Measurements from ENCODE around the gene FRK. TPM values are rescaled to one million over a fixed set of nuclear protein-coding genes. Genes with fewer than 3 reads are reported as not detected.

FRK gene
- total and polyA plus RNA-seq, 8 donors = 1.0 to 23.3 (median 6.2) TPM

DNA sequence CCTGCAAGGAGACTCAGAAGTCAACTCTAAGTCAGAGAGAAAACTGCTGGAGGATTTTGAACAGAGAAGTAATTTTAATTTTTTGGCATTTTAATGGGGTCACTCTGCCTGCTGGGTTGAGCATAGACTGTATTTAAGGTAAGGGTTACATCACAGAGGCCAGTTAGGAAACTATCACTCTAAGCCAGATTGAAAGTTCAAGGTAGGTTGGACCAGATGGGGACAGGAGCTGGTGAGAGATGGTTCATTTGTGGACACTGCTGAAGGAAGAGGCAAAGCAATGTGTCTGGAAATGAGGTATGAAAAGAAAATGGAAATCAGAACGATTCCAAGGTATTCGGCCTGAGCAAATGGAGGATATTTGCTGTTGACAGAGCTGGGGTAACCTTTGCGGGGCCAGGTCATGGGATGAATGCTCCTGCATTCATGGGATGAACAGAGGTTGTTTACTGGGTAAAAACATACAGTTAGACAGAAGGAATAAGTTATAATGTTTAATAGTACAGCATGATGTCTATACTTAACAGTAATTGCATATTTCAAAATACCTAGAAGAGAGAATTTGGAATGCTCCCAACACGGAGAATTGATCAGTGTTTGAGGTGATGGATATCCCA is 26.9 kb downstream of the FRK start:
- TF ChIP-seq POLR2AphosphoS5 (IDR thresholded peaks at IDR 0.05) (no peak), EP300 (IDR thresholded peaks at IDR 0.05) (no peak), POLR2A (IDR thresholded peaks at IDR 0.05) (no peak)
- TF ChIP-seq, protein P1, sequence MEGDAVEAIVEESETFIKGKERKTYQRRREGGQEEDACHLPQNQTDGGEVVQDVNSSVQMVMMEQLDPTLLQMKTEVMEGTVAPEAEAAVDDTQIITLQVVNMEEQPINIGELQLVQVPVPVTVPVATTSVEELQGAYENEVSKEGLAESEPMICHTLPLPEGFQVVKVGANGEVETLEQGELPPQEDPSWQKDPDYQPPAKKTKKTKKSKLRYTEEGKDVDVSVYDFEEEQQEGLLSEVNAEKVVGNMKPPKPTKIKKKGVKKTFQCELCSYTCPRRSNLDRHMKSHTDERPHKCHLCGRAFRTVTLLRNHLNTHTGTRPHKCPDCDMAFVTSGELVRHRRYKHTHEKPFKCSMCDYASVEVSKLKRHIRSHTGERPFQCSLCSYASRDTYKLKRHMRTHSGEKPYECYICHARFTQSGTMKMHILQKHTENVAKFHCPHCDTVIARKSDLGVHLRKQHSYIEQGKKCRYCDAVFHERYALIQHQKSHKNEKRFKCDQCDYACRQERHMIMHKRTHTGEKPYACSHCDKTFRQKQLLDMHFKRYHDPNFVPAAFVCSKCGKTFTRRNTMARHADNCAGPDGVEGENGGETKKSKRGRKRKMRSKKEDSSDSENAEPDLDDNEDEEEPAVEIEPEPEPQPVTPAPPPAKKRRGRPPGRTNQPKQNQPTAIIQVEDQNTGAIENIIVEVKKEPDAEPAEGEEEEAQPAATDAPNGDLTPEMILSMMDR (IDR thresholded peaks at IDR 0.05) = no peak
- peak overlapping the region in 3 of 5 donors; percentile 3 to 35 (median 18) for H3K27ac ChIP-seq

DNA sequence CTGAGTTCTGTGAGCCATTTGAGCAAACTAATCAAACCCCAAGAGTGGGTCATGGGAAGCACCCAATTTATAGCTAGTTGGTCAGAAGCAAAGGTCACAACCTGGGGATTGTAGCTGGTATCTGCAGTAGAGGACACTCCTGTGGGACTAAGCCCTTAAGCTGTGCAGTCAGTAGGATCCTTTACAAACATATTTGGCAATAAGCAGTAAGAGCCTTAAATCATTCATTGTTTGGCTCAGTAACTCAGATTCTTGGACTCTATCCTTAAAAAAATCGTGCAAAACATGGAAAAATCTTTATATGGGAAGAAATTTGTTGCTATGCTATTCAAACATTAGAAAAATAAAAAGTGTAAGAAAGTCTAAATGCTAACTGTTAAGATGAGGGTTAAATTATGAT is 29.9 kb downstream of the FRK start:
- H3K4me3 ChIP-seq = no peak overlapping the region
- intact Hi-C loops (cut with DNase I; ENCODE audit: low total_unique reads) = no loop called here
- H3K27ac ChIP-seq = no peak overlapping the region
- H3K9me3 ChIP-seq = no peaks in the 10 kb centered on the region
- peak in 1 of 2 donors; percentile 40 for DNase-seq
- no peaks in the 10 kb centered on the region for H3K27me3 ChIP-seq
- H3K4me1 ChIP-seq = peaks cover 0 to 35% (median 15%) of the 10 kb centered on the region in 4 donors
- no peaks in the 10 kb centered on the region for H3K36me3 ChIP-seq
- 45 to 74% (median 58%) methylated on average over 1 of the region's 1 CpG for WGBS, 5 donors
- TF ChIP-seq POLR2A (IDR thresholded peaks at IDR 0.05) = no peak
- TF ChIP-seq POLR2AphosphoS5 (IDR thresholded peaks at IDR 0.05) = no peak
- TF ChIP-seq EP300 (IDR thresholded peaks at IDR 0.05) = no peak
- TF ChIP-seq, protein P1 (IDR thresholded peaks at IDR 0.05) = no peak

More for the DNA sequence above, 26.9 kb downstream of the FRK start:
- intact Hi-C loops (cut with DNase I; ENCODE audit: low total_unique reads) = no loop called here
- WGBS, 5 donors = 61 to 90% (median 76%) methylated on average over 4 of the region's 4 CpGs
- H3K27me3 ChIP-seq = no peaks in the 10 kb centered on the region
- H3K9me3 ChIP-seq = no peaks in the 10 kb centered on the region
- peaks cover 5 to 47% (median 19%) of the 10 kb centered on the region in 4 donors for H3K4me1 ChIP-seq
- no peaks in the 10 kb centered on the region for H3K36me3 ChIP-seq
- no peak overlapping the region for H3K4me3 ChIP-seq
- no peak for DNase-seq

DNA sequence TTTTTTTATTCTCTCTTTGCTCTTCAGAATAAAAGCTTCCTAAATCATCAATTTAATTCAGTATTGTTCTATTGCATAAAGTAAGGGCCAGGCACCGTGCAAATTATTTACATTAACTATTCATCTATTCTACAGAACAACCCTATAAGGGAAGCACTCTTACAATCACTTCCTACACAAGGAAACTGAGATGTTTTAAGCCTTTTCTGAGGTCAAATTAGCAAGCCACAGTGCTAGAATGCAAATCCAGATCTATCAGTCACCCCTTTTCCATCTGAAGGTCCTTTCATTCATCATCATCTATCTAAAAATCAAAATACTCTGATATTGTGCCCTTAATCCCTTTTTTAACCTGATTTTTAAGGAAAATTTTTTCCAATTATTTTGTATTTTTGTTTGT is 31.2 kb downstream of the FRK start:
- intact Hi-C loops (cut with DNase I; ENCODE audit: low total_unique reads) = no loop called here
- 57 to 76% (median 71%) methylated on average over 1 of the region's 1 CpG for WGBS, 5 donors
- H3K36me3 ChIP-seq = no peaks in the 10 kb centered on the region
- no peak overlapping the region for H3K27ac ChIP-seq
- no peaks in the 10 kb centered on the region for H3K27me3 ChIP-seq
- H3K9me3 ChIP-seq = no peaks in the 10 kb centered on the region
- TF ChIP-seq, protein P1 (IDR thresholded peaks at IDR 0.05) = no peak
- TF ChIP-seq POLR2A (IDR thresholded peaks at IDR 0.05) = no peak
- DNase-seq = no peak
- peaks cover 0 to 23% (median 6%) of the 10 kb centered on the region in 4 donors for H3K4me1 ChIP-seq
- H3K4me3 ChIP-seq = no peak overlapping the region

DNA sequence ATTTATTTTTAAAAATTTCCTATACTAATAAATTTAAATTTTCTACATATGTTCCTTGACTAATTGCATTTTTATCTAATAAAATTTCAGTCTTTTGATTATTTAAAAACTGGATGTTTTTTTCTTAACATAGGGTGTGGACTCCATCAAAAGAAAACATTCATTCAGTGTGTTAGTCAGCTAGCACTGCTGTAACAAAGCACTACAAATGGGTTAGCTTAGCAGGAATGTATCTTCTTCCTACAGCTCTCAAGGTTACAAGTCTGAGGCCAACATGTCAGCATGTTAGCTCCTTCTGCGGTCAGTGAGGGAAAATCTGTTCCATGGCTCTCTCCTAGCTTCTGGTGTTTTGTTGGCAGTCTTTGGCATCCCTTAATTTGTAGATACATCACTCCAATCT is 32.5 kb downstream of the FRK start:
- Histone ChIP-seq H3K36me3 (no peaks in the 10 kb centered on the region), H3K27ac (no peak overlapping the region), H3K4me3 (no peak overlapping the region), H3K9me3 (no peaks in the 10 kb centered on the region), H3K4me1 (peaks cover 0 to 14% (median 0%) of the 10 kb centered on the region in 4 donors), H3K27me3 (no peaks in the 10 kb centered on the region)
- intact Hi-C loops (cut with DNase I; ENCODE audit: low total_unique reads) = no loop called here
- WGBS, 5 donors = 90 to 100% (median 96%) methylated on average over 1 of the region's 1 CpG
- TF ChIP-seq POLR2A (IDR thresholded peaks at IDR 0.05) = no peak
- TF ChIP-seq, protein P1 (IDR thresholded peaks at IDR 0.05) = no peak
- TF ChIP-seq POLR2AphosphoS5 (IDR thresholded peaks at IDR 0.05) = no peak
- no peak for TF ChIP-seq EP300 (IDR thresholded peaks at IDR 0.05)
- no peak for DNase-seq

Measured in stomach (tissue), 9 donors.